GM12874 (cell line): Measurements from ENCODE around the gene OR1K1.

Experiments used
- CTCF ChIP-seq: IDR thresholded peaks from 2 replicates; pipeline ENCODE4 v1.5.1; 2011; ENCODE audit warnings: low read depth, mild to moderate bottlenecking, control low read depth, low read length, moderate library complexity; ENCODE audit not compliant: insufficient read depth

OR1K1 gene

GRCh38 chr9:122781671-122782070, 18.3 kb upstream of the OR1K1 start:
- no peak for TF ChIP-seq CTCF

- TF ChIP-seq CTCF, result no peak
Observed at GRCh38 chr9:122785269-122785668, 14.7 kb upstream of the OR1K1 start.

- no peak for TF ChIP-seq CTCF
Observed at GRCh38 chr9:122786338-122786737, 13.6 kb upstream of the OR1K1 start.

- no peak for TF ChIP-seq CTCF
Observed at GRCh38 chr9:122788831-122789230, 11.1 kb upstream of the OR1K1 start, which contains the start of gene OR5C1. Gene OR5C1 (plus strand): TSS chr9:122788933. CDS start chr9:122788933, 0 bp downstream.

GRCh38 chr9:122789256-122790046, 10.5 kb upstream of the OR1K1 start:
- no peak for TF ChIP-seq CTCF

- no peak for TF ChIP-seq CTCF
Observed at GRCh38 chr9:122791872-122792669, 7.9 kb upstream of the OR1K1 start.

- no peak for TF ChIP-seq CTCF
Observed at GRCh38 chr9:122797316-122798063, 2.4 kb upstream of the OR1K1 start.
